K562 (cell line): ENCODE results near the gene POLR1B. TPM values are rescaled to one million over a fixed set of nuclear protein-coding genes. Genes with fewer than 3 reads are reported as not detected.
A peak's percentile ranks its signal among the peaks of the same experiment; 100 is the strongest.
"Not testable (repeated sequence)": the region's sequence is repeated elsewhere in the genome, so short reads cannot be mapped to it uniquely, and the experiment has no call there.

Experiments used
- DEAF1 ChIP-seq: fragments of 450-650 bp; formaldehyde crosslinking; IDR thresholded peaks from 2 replicates; pipeline ENCODE4 v1.4.0; 2020; ENCODE audit warnings: mild to moderate bottlenecking, moderate library complexity
- L3MBTL2 ChIP-seq: fragments of 450-650 bp; IDR thresholded peaks from 2 replicates; pipeline ENCODE4 v1.6.1; 2016; ENCODE audit warnings: mild to moderate bottlenecking, moderate library complexity
- RAD21 ChIP-seq, 2 experiments: fragments of 250-450 bp in 1 of 2; fragments of 450-650 bp in 1 of 2; sonication (Bioruptor Pico) in 1 of 2; formaldehyde crosslinking in 1 of 2; IDR thresholded peaks in 1 of 2; conservative IDR thresholded peaks in 1 of 2; 2 replicates each; pipeline versions ENCODE4 v1.4.0 to v1.8.0; 2020 to 2022; ENCODE audit warnings: mild to moderate bottlenecking in 2 of 2, moderate library complexity in 1 of 2
- TOE1 ChIP-seq, 2 experiments: fragments of 450-650 bp in 1 of 2; sonication (generic) in 1 of 2; formaldehyde crosslinking in 1 of 2; IDR thresholded peaks; 2 replicates each; pipeline versions ENCODE4 v1.7.1 to v1.8.0; 2016 to 2022; ENCODE audit warnings: borderline replicate concordance in 2 of 2, mild to moderate bottlenecking in 2 of 2, antibody characterized with exemption in 1 of 2, inconsistent platforms in 1 of 2, low read depth in 1 of 2, missing genetic modification reagents in 1 of 2, moderate library complexity in 1 of 2
- polyA plus RNA-seq, 8 experiments: library from polyadenylated mRNA; depleted of rRNA in 4 of 8; stranded (reverse) in 5 of 8; unstranded in 3 of 8; fragments of >200 nt; fragmentation: Nextera tagmentation in 2 of 8; fragmentation: Illumina TruSeq in 1 of 8; extraction: Ambion mirVana in 2 of 8; extraction: Trizol in 1 of 8; gene quantifications; 2 replicates each; pipeline versions ENCODE4 v1.2.1 to v1.2.3, GENCODE V29; 2011 to 2014; ENCODE audit warnings: inconsistent platforms in 1 of 8, missing spikeins in 1 of 8
- total RNA-seq, 7 experiments: library from RNA; depleted of rRNA in 6 of 7; stranded (reverse); fragments of >200 nt in 6 of 7; fragmentation: Illumina TruSeq in 2 of 7; extraction: Trizol in 2 of 7; gene quantifications; 2 replicates each; pipeline versions ENCODE4 v1.2.1 to v1.2.3, GENCODE V29; 2011 to 2021; ENCODE audit warnings: low replicate concordance in 1 of 7
- TF ChIP-seq, protein P1 (sequence below): sonication (generic); formaldehyde crosslinking; IDR thresholded peaks from 2 replicates; pipeline ENCODE4 v1.5.0; 2020; ENCODE audit warnings: missing genetic modification reagents
- TF ChIP-seq, protein P2 (sequence below), 2 experiments: fragments of 450-650 bp; conservative IDR thresholded peaks; 2 replicates each; pipeline ENCODE4 v1.6.1; 2017; ENCODE audit warnings: mild to moderate bottlenecking in 2 of 2, moderate library complexity in 2 of 2
- TF ChIP-seq, protein P3 (sequence below): sonication (generic); formaldehyde crosslinking; IDR thresholded peaks from 2 replicates; pipeline ENCODE4 v1.9.0; 2022; ENCODE audit warnings: mild to moderate bottlenecking, missing genetic modification reagents
- TF ChIP-seq, protein P4 (sequence below): IDR thresholded peaks from 2 replicates; pipeline ENCODE4 v1.6.1; 2014; ENCODE audit warnings: antibody characterized with exemption

Gene POLR1B
- total and polyA plus RNA-seq, 9 of the 15 experiments (the other 6 are each of a cell fraction or from before 2014, with no cell fraction given): 19.8 to 55.1 (median 40.2) TPM

DNA sequence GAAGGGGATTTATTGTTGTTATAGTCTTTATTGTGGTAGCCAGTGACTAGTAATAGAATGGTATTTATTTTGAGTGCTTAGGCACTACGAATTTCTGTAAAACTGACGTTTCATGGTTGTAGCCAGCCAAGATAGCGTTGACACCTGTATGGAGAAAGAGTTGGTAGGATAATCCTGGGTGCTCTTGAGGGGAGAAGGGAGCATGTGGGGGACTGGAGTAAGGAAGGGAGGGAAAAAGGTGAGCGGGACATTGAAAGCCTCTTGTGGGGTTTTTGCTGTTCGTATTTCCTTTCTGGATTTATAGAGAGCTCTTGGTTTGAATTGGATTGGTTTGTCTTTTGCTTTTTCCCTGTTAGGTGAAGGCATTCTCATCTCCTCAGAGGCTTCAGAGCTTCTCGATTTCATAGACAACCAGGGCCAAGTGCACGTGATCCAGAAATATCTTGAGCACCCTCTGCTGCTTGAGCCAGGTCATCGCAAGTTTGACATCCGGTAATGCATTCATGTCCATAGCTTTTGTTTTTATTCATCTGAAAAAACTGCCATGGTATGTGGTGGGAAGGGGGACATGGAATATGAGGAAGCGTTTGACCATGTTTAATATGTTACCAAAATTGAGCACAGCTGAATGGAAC lies 41.3 kb upstream of the POLR1B start (continued):
- TF ChIP-seq, protein P1, sequence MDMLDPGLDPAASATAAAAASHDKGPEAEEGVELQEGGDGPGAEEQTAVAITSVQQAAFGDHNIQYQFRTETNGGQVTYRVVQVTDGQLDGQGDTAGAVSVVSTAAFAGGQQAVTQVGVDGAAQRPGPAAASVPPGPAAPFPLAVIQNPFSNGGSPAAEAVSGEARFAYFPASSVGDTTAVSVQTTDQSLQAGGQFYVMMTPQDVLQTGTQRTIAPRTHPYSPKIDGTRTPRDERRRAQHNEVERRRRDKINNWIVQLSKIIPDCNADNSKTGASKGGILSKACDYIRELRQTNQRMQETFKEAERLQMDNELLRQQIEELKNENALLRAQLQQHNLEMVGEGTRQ (CRISPR knock-in tag): peak; percentile 73
- TF ChIP-seq, protein P2, sequence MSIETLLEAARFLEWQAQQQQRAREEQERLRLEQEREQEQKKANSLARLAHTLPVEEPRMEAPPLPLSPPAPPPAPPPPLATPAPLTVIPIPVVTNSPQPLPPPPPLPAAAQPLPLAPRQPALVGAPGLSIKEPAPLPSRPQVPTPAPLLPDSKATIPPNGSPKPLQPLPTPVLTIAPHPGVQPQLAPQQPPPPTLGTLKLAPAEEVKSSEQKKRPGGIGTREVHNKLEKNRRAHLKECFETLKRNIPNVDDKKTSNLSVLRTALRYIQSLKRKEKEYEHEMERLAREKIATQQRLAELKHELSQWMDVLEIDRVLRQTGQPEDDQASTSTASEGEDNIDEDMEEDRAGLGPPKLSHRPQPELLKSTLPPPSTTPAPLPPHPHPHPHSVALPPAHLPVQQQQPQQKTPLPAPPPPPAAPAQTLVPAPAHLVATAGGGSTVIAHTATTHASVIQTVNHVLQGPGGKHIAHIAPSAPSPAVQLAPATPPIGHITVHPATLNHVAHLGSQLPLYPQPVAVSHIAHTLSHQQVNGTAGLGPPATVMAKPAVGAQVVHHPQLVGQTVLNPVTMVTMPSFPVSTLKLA (conservative IDR thresholded peaks at IDR 0.05): peak in 1 of 2 experiments; percentile 45; a peak in 1 of 4 replicates
- TF ChIP-seq TOE1 (IDR thresholded peaks at IDR 0.05; ENCODE audit: borderline replicate concordance) (0 out of 2 replicates have a peak, but pooled peaks have one; percentile 68), L3MBTL2 (peak; percentile 32; the same call in 1 of the 2 replicates), DEAF1 (CRISPR knock-in tag) (peak; percentile 56), RAD21 (CRISPR knock-in tag; conservative IDR thresholded peaks at IDR 0.05 in 1 of 2, IDR thresholded peaks at IDR 0.05 in 1 of 2) (peak; percentile 66 to 74)
- TF ChIP-seq TOE1 (CRISPR knock-in tag; IDR thresholded peaks at IDR 0.05; ENCODE audit: borderline replicate concordance, low read depth): not testable (repeated sequence)
- TF ChIP-seq, protein P3, sequence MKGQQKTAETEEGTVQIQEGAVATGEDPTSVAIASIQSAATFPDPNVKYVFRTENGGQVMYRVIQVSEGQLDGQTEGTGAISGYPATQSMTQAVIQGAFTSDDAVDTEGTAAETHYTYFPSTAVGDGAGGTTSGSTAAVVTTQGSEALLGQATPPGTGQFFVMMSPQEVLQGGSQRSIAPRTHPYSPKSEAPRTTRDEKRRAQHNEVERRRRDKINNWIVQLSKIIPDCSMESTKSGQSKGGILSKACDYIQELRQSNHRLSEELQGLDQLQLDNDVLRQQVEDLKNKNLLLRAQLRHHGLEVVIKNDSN: peak; percentile 76
- TF ChIP-seq, protein P4, sequence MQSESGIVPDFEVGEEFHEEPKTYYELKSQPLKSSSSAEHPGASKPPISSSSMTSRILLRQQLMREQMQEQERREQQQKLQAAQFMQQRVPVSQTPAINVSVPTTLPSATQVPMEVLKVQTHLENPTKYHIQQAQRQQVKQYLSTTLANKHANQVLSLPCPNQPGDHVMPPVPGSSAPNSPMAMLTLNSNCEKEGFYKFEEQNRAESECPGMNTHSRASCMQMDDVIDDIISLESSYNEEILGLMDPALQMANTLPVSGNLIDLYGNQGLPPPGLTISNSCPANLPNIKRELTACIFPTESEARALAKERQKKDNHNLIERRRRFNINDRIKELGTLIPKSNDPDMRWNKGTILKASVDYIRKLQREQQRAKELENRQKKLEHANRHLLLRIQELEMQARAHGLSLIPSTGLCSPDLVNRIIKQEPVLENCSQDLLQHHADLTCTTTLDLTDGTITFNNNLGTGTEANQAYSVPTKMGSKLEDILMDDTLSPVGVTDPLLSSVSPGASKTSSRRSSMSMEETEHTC: 0 out of 2 replicates have a peak, but pooled peaks have one; percentile 49
